Measurements from ENCODE around the gene CLEC10A.

- TF ChIP-seq CTCF (conservative IDR thresholded peaks at IDR 0.05 in 1 of 2, IDR thresholded peaks at IDR 0.05 in 1 of 2; ENCODE audit: low read depth in 1 of 2, low read length in 2 of 2) (no peak), EZH2 (IDR thresholded peaks at IDR 0.05; ENCODE audit: low read length, missing control alignments) (no peak)
Measured at GRCh38 chr17:7077911-7078546, 2.0 kb downstream of the CLEC10A start.

Data from fibroblast of lung (primary cell).